Measurements from ENCODE around the gene SAMD13.

DNA sequence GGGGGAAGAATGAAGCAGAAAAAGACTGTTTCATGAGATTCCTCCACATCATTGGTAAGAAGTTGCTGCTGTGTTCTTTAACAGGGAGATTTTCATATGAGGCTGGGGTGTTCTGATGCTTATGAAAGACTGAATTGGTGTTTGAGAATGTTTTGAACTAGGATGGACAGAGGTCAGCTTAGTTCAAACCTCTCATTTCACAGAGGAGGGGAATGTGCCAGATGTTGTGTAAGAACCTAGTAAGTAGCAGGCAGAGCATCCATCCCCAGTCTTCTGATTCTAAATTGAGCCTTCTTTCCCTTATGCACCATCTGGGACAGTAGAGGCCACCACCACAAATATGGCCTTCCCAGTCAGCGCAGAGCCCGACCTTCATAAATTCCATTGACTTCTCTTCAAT lies 43.7 kb downstream of the SAMD13 start:
- TF ChIP-seq, protein P1, sequence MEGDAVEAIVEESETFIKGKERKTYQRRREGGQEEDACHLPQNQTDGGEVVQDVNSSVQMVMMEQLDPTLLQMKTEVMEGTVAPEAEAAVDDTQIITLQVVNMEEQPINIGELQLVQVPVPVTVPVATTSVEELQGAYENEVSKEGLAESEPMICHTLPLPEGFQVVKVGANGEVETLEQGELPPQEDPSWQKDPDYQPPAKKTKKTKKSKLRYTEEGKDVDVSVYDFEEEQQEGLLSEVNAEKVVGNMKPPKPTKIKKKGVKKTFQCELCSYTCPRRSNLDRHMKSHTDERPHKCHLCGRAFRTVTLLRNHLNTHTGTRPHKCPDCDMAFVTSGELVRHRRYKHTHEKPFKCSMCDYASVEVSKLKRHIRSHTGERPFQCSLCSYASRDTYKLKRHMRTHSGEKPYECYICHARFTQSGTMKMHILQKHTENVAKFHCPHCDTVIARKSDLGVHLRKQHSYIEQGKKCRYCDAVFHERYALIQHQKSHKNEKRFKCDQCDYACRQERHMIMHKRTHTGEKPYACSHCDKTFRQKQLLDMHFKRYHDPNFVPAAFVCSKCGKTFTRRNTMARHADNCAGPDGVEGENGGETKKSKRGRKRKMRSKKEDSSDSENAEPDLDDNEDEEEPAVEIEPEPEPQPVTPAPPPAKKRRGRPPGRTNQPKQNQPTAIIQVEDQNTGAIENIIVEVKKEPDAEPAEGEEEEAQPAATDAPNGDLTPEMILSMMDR (IDR thresholded peaks at IDR 0.05): no peak
- no peak for TF ChIP-seq EP300 (IDR thresholded peaks at IDR 0.05)
